ENCODE measurements around the gene ZNF675.
A peak's percentile ranks its signal among the peaks of the same experiment; 100 is the strongest.
"Not testable (repeated sequence)": the region's sequence is repeated elsewhere in the genome, so short reads cannot be mapped to it uniquely, and the experiment has no call there.

Gene ZNF675

DNA sequence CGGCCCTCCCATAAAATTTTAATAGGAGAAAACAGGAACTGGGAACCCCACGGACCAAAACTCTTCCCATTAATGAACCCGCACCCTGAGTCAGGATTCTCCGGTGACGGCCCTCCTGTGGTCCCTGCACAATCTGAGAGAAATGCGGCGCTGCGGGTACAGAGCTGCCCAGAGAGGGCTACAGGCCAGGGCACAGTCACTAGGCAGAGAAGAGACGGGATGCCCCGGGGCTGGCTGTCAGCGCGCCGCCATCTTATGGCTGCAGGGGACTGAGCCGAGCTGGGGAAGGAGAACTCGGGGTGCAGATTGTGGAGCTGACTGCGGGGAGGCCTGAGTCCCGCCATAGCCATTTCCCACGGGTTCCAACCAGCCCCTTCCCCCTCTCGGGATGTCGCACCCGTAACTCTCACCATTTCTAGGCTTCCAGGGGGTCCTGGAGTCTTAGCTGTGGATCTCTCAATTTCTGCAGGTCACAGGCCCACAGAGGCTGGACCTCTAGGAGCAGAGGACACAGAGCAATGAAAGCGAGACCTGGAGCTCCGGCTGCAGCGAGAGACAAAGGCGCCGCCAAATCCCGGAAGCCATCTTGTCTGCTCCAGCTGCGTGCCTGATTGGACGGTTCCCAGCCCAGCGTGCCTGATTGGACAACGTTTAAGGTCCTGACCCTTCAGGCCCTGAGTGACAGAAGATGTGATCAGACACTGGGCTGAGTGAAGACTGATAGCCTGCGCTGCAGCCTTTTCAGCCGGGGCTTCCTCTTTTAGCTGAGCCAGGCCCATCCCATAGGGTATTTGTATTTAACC lies at the start of gene ZNF675:
Gene ZNF675, minus strand, starts transcription at position 592 of the 803 bp plus-strand sequence. Its CDS starts 179 bp downstream, at position 413.
- peak; percentile 85 for DNase-seq (ENCODE audit: low read depth)

DNA sequence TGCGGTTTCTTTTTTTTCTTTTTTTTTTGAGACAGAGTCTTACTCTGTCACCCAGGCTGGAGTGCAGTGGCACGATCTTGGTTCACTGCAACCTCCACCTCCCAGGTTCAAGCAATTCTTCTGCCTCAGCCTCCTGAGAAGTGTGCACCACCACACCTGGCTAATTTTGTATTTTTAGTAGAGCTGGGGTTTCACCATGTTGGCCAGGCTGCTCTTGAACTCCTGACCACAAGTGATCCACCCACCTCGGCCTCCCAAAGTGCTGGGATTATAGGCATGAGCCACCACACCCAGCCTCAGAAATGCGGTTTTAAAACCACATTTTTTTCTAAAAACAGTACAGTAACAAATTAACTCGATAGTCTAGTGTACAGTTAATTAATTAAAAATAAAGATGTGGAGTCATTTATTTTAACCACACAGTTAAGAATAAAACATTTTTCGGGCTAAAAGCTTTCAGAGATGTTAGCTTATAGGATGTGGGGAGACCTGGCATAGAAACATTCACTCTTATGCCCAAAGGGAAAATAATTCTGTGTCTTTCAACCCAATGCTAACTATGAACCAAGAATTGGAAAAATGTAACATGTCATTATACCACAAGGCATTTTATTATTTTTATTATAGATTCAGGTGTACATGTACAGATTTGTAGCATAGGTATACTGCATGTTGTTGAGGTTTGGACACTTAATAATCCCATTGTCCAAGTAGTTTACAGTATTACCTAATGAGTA lies 43.9 kb upstream of the ZNF675 start:
- DNase-seq (ENCODE audit: low read depth), result peak; percentile 7

DNA sequence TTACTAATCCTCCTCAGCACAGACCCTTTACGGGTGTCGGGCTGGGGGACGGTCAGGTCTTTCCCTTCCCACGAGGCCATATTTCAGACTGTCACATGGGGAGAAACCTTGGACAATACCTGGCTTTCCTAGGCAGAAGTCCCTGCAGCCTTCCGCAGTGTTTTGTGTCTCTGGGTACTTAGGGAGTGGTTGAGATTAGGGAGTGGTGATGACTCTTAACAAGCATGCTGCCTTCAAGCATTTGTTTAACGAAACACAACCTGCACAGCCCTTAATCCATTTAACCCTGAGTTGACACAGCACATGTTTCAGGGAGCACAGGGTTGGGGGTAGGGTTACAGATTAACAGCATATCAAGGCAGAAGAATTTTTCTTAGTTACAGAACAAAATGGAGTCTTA lies 37.1 kb upstream of the ZNF675 start:
- DNase-seq (ENCODE audit: low read depth), result not testable (repeated sequence)

DNA sequence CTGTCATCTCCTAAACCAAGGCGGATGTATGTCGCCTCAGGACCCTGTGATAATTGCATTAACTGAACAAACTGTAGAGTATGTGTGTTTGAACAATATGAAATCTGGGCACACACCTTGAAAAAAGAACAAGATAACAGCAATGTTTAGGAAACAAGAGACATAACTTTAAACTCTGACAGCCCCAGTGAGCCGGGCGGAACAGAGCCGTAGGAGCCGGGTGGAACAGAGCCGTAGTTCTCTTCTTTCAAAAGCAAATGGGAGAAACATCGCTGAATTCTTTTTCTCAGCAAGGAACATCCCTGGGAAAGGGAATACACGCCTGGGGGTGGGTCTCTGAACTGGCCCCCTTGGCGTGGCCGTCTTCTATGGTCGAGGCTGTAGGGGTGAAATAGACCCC lies 31.8 kb upstream of the ZNF675 start:
- DNase-seq (ENCODE audit: low read depth), result no peak

GRCh38 chr19:23716792-23717191 lies 29.8 kb upstream of the ZNF675 start:
- no peak for DNase-seq (ENCODE audit: low read depth)

- no peak for DNase-seq (ENCODE audit: low read depth)
Observed at GRCh38 chr19:23709347-23709746, 22.3 kb upstream of the ZNF675 start.

DNA sequence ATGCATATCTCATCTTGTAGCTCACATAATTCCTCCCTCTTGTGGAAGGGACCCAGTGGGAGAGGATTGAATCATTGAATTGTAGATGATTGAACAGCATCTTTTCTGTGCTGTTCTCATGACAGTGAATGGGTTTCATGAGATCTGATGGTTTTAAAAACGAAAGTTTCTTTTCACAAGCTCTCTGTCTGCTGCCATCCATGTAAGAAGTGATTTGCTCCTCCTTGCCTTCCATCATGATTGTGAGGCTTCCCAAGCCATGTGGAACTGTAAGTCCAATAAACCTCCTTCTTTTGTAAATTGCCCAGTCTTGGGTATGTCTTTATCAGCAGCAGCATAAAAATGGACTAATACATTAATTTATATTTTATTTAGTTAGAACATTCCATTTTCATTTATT lies 19.6 kb upstream of the ZNF675 start:
- DNase-seq (ENCODE audit: low read depth), result no peak

GRCh38 chr19:23699521-23699860 lies 12.5 kb upstream of the ZNF675 start:
- no peak for DNase-seq (ENCODE audit: low read depth)

- peak; percentile 12 for DNase-seq (ENCODE audit: low read depth)
Observed at GRCh38 chr19:23698711-23699520, 11.9 kb upstream of the ZNF675 start.

DNA sequence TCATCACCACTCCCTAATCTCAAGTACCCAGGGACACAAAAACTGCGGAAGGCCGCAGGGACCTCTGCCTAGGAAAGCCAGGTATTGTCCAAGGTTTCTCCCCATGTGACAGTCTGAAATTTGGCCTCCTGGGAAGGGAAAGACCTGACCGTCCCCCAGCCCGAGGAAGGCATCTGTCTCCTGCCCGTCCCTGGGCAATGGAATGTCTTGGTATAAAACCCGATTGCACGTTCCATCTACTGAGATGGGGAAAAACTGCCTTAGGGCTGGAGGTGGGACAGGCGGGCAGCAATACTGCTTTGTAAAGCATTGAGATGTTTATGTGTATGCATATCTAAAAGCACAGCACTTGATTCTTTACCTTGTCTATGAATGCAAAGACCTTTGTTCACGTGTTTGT lies 5.9 kb upstream of the ZNF675 start:
- not testable (repeated sequence) for DNase-seq (ENCODE audit: low read depth)

DNA sequence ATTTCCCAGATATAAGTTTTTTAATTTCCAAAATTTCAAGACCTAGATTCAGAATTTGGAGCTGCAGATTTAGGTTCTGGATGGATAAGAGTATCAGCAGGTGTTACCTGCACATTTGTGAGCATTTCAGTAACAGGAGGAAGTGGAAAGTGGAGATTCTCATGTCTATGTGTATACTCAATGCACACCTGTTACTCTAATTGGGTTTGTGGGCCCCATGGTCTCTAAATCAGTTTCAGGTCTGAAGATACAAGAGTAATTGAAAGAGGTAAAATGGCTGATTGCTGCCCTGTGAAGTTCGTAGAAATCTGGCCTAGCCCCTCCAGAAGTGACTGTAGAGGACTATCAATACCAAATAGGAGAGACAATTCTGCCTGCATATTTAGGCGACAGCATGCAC lies 13.9 kb downstream of the ZNF675 start:
- DNase-seq (ENCODE audit: low read depth), result no peak

- DNase-seq (ENCODE audit: low read depth), result not testable (repeated sequence)
Observed at GRCh38 chr19:23668606-23669005, 18.4 kb downstream of the ZNF675 start.

- no peak for DNase-seq (ENCODE audit: low read depth)
Observed at GRCh38 chr19:23665651-23666410, 21.2 kb downstream of the ZNF675 start.

- not testable (repeated sequence) for DNase-seq (ENCODE audit: low read depth)
Observed at GRCh38 chr19:23649817-23650216, 37.2 kb downstream of the ZNF675 start.
